HepG2 (cell line): Measurements from ENCODE around the gene ARFIP1. TPM values are rescaled to one million over a fixed set of nuclear protein-coding genes. Genes with fewer than 3 reads are reported as not detected.

Source experiments
- ATAC-seq: fragments of 200-7000 bp; cut with Tn5 transposase; 3 replicates; pipeline ENCODE4 v1.9.1; 2020; ENCODE audit warnings: mild to moderate bottlenecking, moderate library complexity
- BruUV-seq: library from RNA; stranded (reverse); fragments of 400-500 nt; replicated peaks from 2 replicates; lab custom pipeline; 2021; lab: Mats Ljungman, UMichigan
- CTCF ChIA-PET: fragments of 300-600 bp; formaldehyde crosslinking; extraction: SDS; loops from one replicate; lab custom pipeline; 2021; ENCODE audit warnings: low total read pairs, inconsistent platforms, low intra/inter-chr PET ratio; lab: Yijun Ruan, JAX
- POLR2A ChIA-PET: fragments of 350-600 bp; sonication (Branson Sonifier 250); formaldehyde crosslinking; loops from one replicate; lab custom pipeline; 2020; ENCODE audit warnings: antibody characterized with exemption, inconsistent platforms; lab: Yijun Ruan, JAX
- DNase-seq: peaks from one replicate; pipeline ENCODE4 v3.0.0-alpha.2; 2015; ENCODE audit warnings: low spot score
- FAIRE-seq: peaks from 3 replicates; lab custom pipeline; 2011; peaks lifted over from hg19 to GRCh38; lab: Jason Lieb, UNC
- H2AFZ ChIP-seq: one replicate; pipeline ENCODE4 v1.6.1; 2011; ENCODE audit warnings: low read length, inconsistent platforms
- H3K27ac ChIP-seq: fragments of 300-600 bp; 3 replicates; pipeline ENCODE4 v1.8.0; 2011; ENCODE audit warnings: mixed run types, mild to moderate bottlenecking, mixed read lengths, low read length, inconsistent platforms; ENCODE audit not compliant: insufficient read depth; ENCODE audit errors: extremely low read length
- H3K27me3 ChIP-seq, 2 experiments: fragments of 200-600 bp in 1 of 2; 2 replicates in 1 of 2; 3 replicates in 1 of 2; pipeline versions ENCODE4 v1.6.0 to v1.8.0; 2011; ENCODE audit warnings: low read length in 2 of 2, mild to moderate bottlenecking in 2 of 2, moderate library complexity in 2 of 2, inconsistent platforms in 1 of 2; ENCODE audit not compliant: insufficient read depth in 2 of 2, control insufficient read depth in 1 of 2
- H3K36me3 ChIP-seq, 2 experiments: fragments of 200-600 bp in 1 of 2; replicated peaks in 1 of 2; 2 replicates in 1 of 2; 3 replicates in 1 of 2; pipeline versions ENCODE4 v1.5.1 to v1.8.0; 2011; ENCODE audit warnings: low read length in 2 of 2, inconsistent platforms in 1 of 2; ENCODE audit not compliant: insufficient read depth in 2 of 2, control insufficient read depth in 1 of 2
- H3K4me1 ChIP-seq: 2 replicates; pipeline ENCODE4 v1.5.1; 2012; ENCODE audit warnings: low read length, inconsistent platforms; ENCODE audit not compliant: insufficient read depth
- H3K4me2 ChIP-seq: 2 replicates; pipeline ENCODE4 v1.6.0; 2011; ENCODE audit warnings: low read depth, low read length, inconsistent platforms
- H3K4me3 ChIP-seq, 3 experiments: fragments of 200-600 bp in 1 of 3; sonication (generic), shearing (Covaris generic) in 1 of 3; replicated peaks in 1 of 3; 2 replicates each; pipeline ENCODE4 v1.5.1; 2011 to 2016; ENCODE audit warnings: low read length in 3 of 3, inconsistent platforms in 2 of 3, low read depth in 2 of 3, mild to moderate bottlenecking in 2 of 3, control low read depth in 1 of 3, mixed read lengths in 1 of 3; ENCODE audit not compliant: insufficient read depth in 1 of 3
- H3K79me2 ChIP-seq: one replicate; pipeline ENCODE4 v1.6.1; 2011; ENCODE audit warnings: low read length, inconsistent platforms; ENCODE audit not compliant: insufficient read depth
- H3K9ac ChIP-seq: 2 replicates; pipeline ENCODE4 v1.6.0; 2011; ENCODE audit warnings: mild to moderate bottlenecking, low read depth, low read length, inconsistent platforms; ENCODE audit not compliant: insufficient read depth
- H3K9me3 ChIP-seq: 2 replicates; pipeline ENCODE4 v1.5.1; 2012; ENCODE audit warnings: mild to moderate bottlenecking, low read length
- H4K20me1 ChIP-seq: 2 replicates; pipeline ENCODE4 v1.6.0; 2011; ENCODE audit warnings: inconsistent platforms, mild to moderate bottlenecking, low read length, moderate library complexity; ENCODE audit not compliant: insufficient read depth
- FOXK1 ChIP-seq: sonication (generic); formaldehyde crosslinking; IDR thresholded peaks from 2 replicates; pipeline ENCODE4 v1.4.0; 2020; ENCODE audit warnings: low read depth, missing genetic modification reagents, borderline replicate concordance
- IKZF1 ChIP-seq: fragments of 450-650 bp; IDR thresholded peaks from 2 replicates; pipeline ENCODE4 v1.7.1; 2016
- MBD4 ChIP-seq: IDR thresholded peaks from 2 replicates; pipeline ENCODE4 v1.6.1; 2012; ENCODE audit warnings: low read length, inconsistent platforms, borderline replicate concordance
- MTF1 ChIP-seq: sonication (generic); formaldehyde crosslinking; IDR thresholded peaks from 2 replicates; pipeline ENCODE4 v1.5.0; 2020; ENCODE audit warnings: missing genetic modification reagents
- NCOR1 ChIP-seq: fragments of 200-600 bp; sonication (generic); IDR thresholded peaks from 2 replicates; pipeline ENCODE4 v1.7.0; 2017; ENCODE audit warnings: antibody characterized with exemption, low read length, borderline replicate concordance
- RFX3 ChIP-seq: IDR thresholded peaks from 2 replicates; pipeline ENCODE4 v1.6.1; 2016; ENCODE audit warnings: missing biosample characterization, missing genetic modification reagents
- THAP8 ChIP-seq: sonication (generic); formaldehyde crosslinking; IDR thresholded peaks from 2 replicates; pipeline ENCODE4 v1.5.1; 2020; ENCODE audit warnings: missing genetic modification reagents, mild to moderate bottlenecking, borderline replicate concordance
- TRIM22 ChIP-seq: fragments of 450-650 bp; IDR thresholded peaks from 2 replicates; pipeline ENCODE4 v1.6.1; 2017
- ZBED4 ChIP-seq: sonication (generic); formaldehyde crosslinking; IDR thresholded peaks from 2 replicates; pipeline ENCODE4 v1.4.0; 2020; ENCODE audit warnings: missing genetic modification reagents, borderline replicate concordance
- ZNF484 ChIP-seq: sonication (generic); formaldehyde crosslinking; IDR thresholded peaks from 2 replicates; pipeline ENCODE4 v1.5.1; 2020; ENCODE audit warnings: mild to moderate bottlenecking, low read depth, missing genetic modification reagents, borderline replicate concordance
- ZNF766 ChIP-seq: sonication (generic); formaldehyde crosslinking; IDR thresholded peaks from 2 replicates; pipeline ENCODE4 v1.5.0; 2020; ENCODE audit warnings: missing genetic modification reagents, borderline replicate concordance
- ZNF792 ChIP-seq: IDR thresholded peaks from 2 replicates; pipeline ENCODE4 v1.6.1; 2016
- ZSCAN31 ChIP-seq: sonication (generic); formaldehyde crosslinking; IDR thresholded peaks from 2 replicates; pipeline ENCODE4 v1.5.0; 2020; ENCODE audit warnings: low read depth, mild to moderate bottlenecking, missing genetic modification reagents
- WGBS: methylation state at CpG from one replicate; pipeline ENCODE4 v1.1.6; 2017; ENCODE audit warnings: low lambda C conversion rate; 5-methylcytosine and 5-hydroxymethylcytosine counted together
- in situ Hi-C: cut with HindIII; loops from 2 replicates; pipeline ENCODE4 v1.10.0; 2017; ENCODE audit warnings: low pct_unique_long_range_greater_than_20kb; ENCODE audit not compliant: extremely low pct_ligation_motif_present
- intact Hi-C: fragments of 100-400 bp; cut with micrococcal nuclease; formaldehyde crosslinking; loops from one replicate; pipeline ENCODE4 v1.10.0; 2022; ENCODE audit not compliant: unreplicated experiment
- polyA plus RNA-seq, 8 experiments: library from polyadenylated mRNA; depleted of rRNA in 3 of 8; stranded (reverse) in 7 of 8; unstranded in 1 of 8; fragments of >200 nt; fragmentation: Illumina TruSeq in 4 of 8; extraction: Trizol in 4 of 8; gene quantifications; 2 replicates each; pipeline versions ENCODE4 v1.2.1 to v1.2.3, GENCODE V29; 2011 to 2016; ENCODE audit warnings: low read depth in 4 of 8, missing spikeins in 1 of 8, mixed read lengths in 1 of 8; ENCODE audit not compliant: insufficient read depth in 1 of 8
- total RNA-seq, 5 experiments: library from RNA; depleted of rRNA; stranded (reverse); fragments of >200 nt; fragmentation: Illumina TruSeq; extraction: Trizol; gene quantifications; 2 replicates each; pipeline ENCODE4 v1.2.3, GENCODE V29; 2016; ENCODE audit warnings: low read depth in 1 of 5

Gene ARFIP1
- total and polyA plus RNA-seq, 2 of the 13 experiments (the other 11 are each of a cell fraction or from before 2014, with no cell fraction given): 9.9 to 27.7 TPM

- POLR2A ChIA-PET: no interaction called here
- Histone ChIP-seq H3K4me2 (no peak overlapping the region), H3K27me3 (peaks cover 0 to 2% of the 10 kb centered on the region in 2 experiments; a peak in 2 of 5 replicates), H3K27ac (no peak overlapping the region), H3K9ac (no peak overlapping the region), H2AFZ (no peak overlapping the region), H3K4me1 (no peaks in the 10 kb centered on the region), H3K79me2 (no peaks in the 10 kb centered on the region), H4K20me1 (no peaks in the 10 kb centered on the region), H3K9me3 (no peaks in the 10 kb centered on the region), H3K4me3 (no peak overlapping the region), H3K36me3 (no peaks in the 10 kb centered on the region)
- intact Hi-C loops (no loop called here), in situ Hi-C loops (no loop called here)
- FAIRE-seq: no peak
- WGBS: 58% methylated on average over 4 of the region's 4 CpGs
- BruUV-seq: no TSS peak
- ATAC-seq: no peak
- no peak for TF ChIP-seq IKZF1
- TF ChIP-seq THAP8 (CRISPR knock-in tag): no peak
- TF ChIP-seq ZNF792: no peak
- TF ChIP-seq MTF1 (CRISPR knock-in tag): no peak
- no peak for TF ChIP-seq NCOR1
- no peak for TF ChIP-seq MBD4
- no peak for TF ChIP-seq ZSCAN31 (CRISPR knock-in tag)
- TF ChIP-seq ZBED4 (CRISPR knock-in tag): no peak
- TF ChIP-seq RFX3 (CRISPR knock-in tag): no peak
- TF ChIP-seq ZNF766 (CRISPR knock-in tag): no peak
- TF ChIP-seq FOXK1 (CRISPR knock-in tag): no peak
- no peak for TF ChIP-seq TRIM22
- TF ChIP-seq ZNF484 (CRISPR knock-in tag): no peak
- DNase-seq: no peak
- CTCF ChIA-PET: no interaction called here
Measured at GRCh38 chr4:152944666-152945320, 165.0 kb downstream of the ARFIP1 start.
